ENCODE results near the gene PCBP3. TPM values are rescaled to one million over a fixed set of nuclear protein-coding genes. Genes with fewer than 3 reads are reported as not detected.

PCBP3 gene
- total RNA-seq, 1 experiment from 2014 or later = 10.9 TPM

DNA sequence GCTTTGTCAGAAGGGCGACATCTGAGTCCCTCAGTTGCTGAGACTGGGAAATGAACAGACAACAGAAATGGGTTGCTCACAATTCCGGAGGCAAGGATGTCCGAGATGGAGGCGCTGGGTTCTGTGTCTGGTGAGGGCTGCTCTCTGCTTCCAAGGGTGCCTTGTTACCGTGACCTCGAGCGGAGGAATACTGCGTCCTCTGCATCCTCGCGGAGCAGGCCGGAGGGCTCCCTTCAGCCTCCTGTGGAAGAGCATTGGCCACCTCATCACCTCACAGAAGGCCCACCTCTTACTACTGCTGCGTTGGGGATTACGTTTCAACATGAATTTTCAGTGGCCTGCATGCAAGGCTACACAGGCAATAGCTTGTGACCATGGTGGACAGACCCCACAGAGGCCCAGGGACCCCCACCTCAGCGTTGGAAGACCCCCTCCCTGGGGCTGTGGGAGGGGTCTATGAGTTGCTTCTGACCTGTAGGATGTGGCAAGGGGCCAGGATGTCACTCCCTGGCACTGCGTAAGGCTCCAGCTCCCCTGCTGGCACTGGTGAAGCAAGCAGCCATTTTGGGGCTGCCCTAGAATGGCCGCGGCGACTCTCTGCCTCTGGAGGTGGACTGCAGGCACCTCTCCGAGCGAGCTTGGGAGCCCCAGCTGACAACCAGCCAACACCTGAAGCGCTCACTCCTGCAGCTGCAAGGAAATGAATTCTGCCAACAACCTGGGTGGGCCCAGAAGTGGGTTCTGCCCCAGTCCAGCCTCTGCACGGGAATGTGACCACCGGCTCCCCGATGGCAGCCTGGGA, 301.7 kb downstream of the PCBP3 start:
- Histone ChIP-seq H2BK20ac (ENCODE audit: low read depth, low read length, poor library complexity, severe bottlenecking) (no peak overlapping the region), H2BK12ac (ENCODE audit: insufficient read length, low read depth, low read length) (no peak overlapping the region), H3T11ph (ENCODE audit: low read length) (no peak overlapping the region), H3K79me1 (ENCODE audit: insufficient read depth, low read depth, low read length, poor library complexity, severe bottlenecking) (no peaks in the 10 kb centered on the region), H2BK120ac (ENCODE audit: low read depth, low read length, poor library complexity, severe bottlenecking) (no peak overlapping the region), H3K79me2 (ENCODE audit: insufficient read depth, low read length) (no peaks in the 10 kb centered on the region), H3K9ac (ENCODE audit: extremely low read depth, insufficient read length, low read length) (no peak overlapping the region), H2AK5ac (ENCODE audit: insufficient read length, low read length) (no peak overlapping the region), H4K91ac (ENCODE audit: insufficient read length, low read depth, low read length) (no peak overlapping the region), H2BK15ac (ENCODE audit: low read depth, low read length) (no peak overlapping the region), H4K5ac (ENCODE audit: insufficient read length, low read depth, low read length) (no peak overlapping the region), H3K4me1 (ENCODE audit: insufficient read depth, low read length) (no peaks in the 10 kb centered on the region), H3K9me3 (ENCODE audit: control insufficient read depth, low read depth, low read length) (no peaks in the 10 kb centered on the region), H3K4ac (ENCODE audit: low read depth, low read length) (no peak overlapping the region), H3K23me2 (ENCODE audit: insufficient read length, low read depth, low read length, poor library complexity, severe bottlenecking) (no peaks in the 10 kb centered on the region), H2AFZ (ENCODE audit: low read length) (no peak overlapping the region), H4K8ac (replicated peaks; ENCODE audit: insufficient read length, low read depth, low read length) (no peak overlapping the region), H3K27me3 (ENCODE audit: insufficient read depth, low read length) (no peaks in the 10 kb centered on the region), H4K20me1 (ENCODE audit: control insufficient read depth, insufficient read depth, insufficient read length) (no peaks in the 10 kb centered on the region), H3K4me2 (ENCODE audit: insufficient read depth, insufficient read length, low read length) (no peak overlapping the region), H3K23ac (ENCODE audit: insufficient read length, low read depth, low read length) (no peak overlapping the region), H3K18ac (ENCODE audit: insufficient read length, low read depth, low read length) (no peak overlapping the region), H3K27ac (ENCODE audit: insufficient read length, low read depth, low read length) (no peak overlapping the region), H2BK5ac (ENCODE audit: insufficient read length, low read length) (no peak overlapping the region), H3K56ac (ENCODE audit: insufficient read length, low read depth, low read length) (no peak overlapping the region), H3K14ac (ENCODE audit: insufficient read depth, low read length) (no peak overlapping the region)
- peaks cover 26% of the 10 kb centered on the region for H3K27me3 Mint-ChIP-seq (ENCODE audit: low read depth)
- no peak overlapping the region for H3K4me3 Mint-ChIP-seq
- no peak overlapping the region; a peak in 1 of 7 replicates for H3K27ac Mint-ChIP-seq
- no CpG with 5 or more reads among the region's 24 CpGs for WGBS (ENCODE audit: extremely low coverage, insufficient read length, low lambda C conversion rate)
- H3K9me3 Mint-ChIP-seq = no peaks in the 10 kb centered on the region; a peak in 1 of 5 replicates
- H3K36me3 Mint-ChIP-seq (ENCODE audit: insufficient read depth in 1 of 3, low read depth in 3 of 3) = no peaks in the 10 kb centered on the region
- no peak for TF ChIP-seq CTCF (conservative IDR thresholded peaks at IDR 0.05)
- no peak for DNase-seq
- H3K4me1 Mint-ChIP-seq = peaks cover 6 to 8% of the 10 kb centered on the region in 2 experiments; a peak in 3 of 4 replicates
